NCI-H446 treated with DMSO at 0.1 percent for 48 hours (cell line): ENCODE data around the gene EFHB.
A peak's percentile ranks its signal among the peaks of the same experiment; 100 is the strongest.
"Not testable (repeated sequence)": the region's sequence is repeated elsewhere in the genome, so short reads cannot be mapped to it uniquely, and the experiment has no call there.

Experiments used
- DNase-seq: peaks from one replicate; lab custom pipeline; 2025; lab: John Stamatoyannopoulos, UW

Gene EFHB, protein sequence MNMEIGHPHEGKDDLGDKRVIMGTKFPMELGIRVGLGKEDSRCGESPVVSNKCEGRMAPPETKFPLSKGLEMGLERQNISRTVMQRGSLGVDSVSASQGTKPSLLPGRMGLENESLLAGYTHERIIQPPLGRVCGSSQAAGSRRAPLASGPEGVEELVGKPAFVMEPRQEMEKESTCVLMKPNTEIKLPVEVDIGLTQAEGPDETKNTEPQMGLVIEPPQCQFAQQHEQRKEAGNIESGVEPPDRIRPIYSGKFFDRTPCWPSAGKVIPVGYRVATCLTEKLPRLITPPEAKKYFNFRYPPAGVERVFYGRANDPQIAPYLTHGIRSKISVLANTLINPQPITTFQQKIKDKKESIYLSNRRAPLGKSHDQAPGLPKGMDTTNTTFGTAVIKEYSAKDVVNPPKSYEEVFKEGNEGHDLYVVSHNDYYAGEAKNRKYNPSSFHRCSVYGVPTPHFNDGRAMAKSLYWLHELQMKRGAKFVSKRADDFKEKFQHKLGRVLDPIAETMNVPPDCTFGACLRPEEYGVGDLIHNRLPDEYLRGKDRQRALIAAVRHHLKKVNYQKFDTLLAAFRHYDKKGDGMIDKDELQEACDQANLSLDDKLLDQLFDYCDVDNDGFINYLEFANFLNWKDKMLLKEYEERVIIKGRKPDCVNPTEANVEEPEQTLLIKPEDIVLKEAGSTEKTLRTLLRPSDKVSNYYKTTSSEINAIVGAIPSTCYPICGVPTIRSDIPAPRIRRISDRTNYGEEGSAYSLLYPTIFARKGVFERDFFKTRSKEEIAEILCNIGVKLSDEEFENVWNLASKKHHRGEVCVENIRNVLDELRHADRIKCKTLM

DNA sequence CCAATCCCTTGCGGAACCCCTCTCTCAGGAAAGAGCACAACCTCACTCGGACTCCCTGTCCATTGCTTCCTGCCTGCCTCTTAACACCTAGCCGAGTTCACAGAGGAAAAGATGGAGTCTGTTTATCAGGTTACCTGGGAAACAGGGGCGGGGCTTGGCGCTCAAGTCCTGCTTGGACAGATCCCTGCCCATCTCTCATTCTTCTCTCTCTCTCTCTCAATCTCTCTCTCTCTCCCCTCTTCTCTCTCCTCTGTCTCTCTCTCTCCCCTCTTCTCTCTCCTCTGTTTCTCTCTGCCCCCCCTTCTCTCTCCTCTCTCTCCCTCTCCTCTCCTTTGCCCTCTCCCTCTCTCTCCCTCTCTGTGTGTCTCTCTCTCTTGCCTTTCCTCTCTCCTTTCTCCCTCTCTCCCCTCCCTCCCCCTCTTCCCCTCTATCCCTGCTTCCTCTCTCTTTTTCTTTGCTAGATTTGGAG, at the start of gene EFHB:
TSS of gene EFHB (minus strand) at position 120 of the 469 bp plus-strand sequence. CDS start 199 bp downstream, outside the sequence.
- DNase-seq, result no peak

- DNase-seq, result no peak
These were observed 38.0 kb upstream of the EFHB start for GRCh38 chr3:19972054-19972453.

DNA sequence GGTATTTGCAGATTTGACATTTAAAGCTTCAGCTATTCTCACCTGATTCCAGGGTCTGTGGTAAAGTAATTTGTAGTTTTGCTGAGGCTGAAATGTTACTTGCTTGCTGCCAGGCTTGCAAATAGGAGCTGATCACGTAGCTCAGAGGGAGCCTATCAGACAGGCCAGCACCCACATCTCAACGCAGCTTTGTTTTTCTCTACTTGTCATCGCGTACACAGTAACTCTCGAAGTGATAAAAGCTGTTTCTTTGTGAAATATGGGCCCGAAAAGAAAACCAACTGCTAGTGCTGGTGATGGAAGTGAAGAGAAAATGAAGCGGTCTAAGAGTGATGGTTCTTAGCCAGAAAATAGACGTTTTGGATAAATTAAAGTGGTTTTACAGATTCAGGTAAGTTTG, 36.3 kb upstream of the EFHB start:
- DNase-seq, result no peak

GRCh38 chr3:19967812-19968211, 33.8 kb upstream of the EFHB start:
- DNase-seq, result no peak

DNA sequence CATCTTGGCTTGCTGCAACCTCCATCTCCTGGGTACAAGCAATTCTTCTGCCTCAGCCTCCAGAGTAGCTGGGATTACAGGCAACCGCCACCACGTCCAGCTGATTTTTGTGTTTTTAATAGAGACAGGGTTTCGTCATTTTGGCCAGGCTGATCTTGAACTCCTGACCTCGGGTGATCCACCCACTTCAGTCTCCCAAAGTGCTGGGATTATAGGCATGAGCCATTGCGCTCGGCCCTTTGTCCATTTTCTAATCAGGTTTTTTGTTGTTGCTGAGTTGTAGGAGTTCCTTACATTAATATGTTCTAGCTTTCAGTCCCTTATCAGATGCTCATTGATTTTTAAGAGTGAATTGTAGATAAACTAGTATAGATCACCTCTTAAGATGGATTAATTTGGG, 33.2 kb upstream of the EFHB start:
- DNase-seq, result no peak

GRCh38 chr3:19961960-19962359, 27.9 kb upstream of the EFHB start:
- no peak for DNase-seq

- DNase-seq, result no peak
These were observed 26.7 kb upstream of the EFHB start for GRCh38 chr3:19960696-19961095.

GRCh38 chr3:19959505-19959904, 25.5 kb upstream of the EFHB start:
- no peak for DNase-seq

- DNase-seq, result not testable (repeated sequence)
These were observed 23.3 kb upstream of the EFHB start for GRCh38 chr3:19957354-19957753.

DNA sequence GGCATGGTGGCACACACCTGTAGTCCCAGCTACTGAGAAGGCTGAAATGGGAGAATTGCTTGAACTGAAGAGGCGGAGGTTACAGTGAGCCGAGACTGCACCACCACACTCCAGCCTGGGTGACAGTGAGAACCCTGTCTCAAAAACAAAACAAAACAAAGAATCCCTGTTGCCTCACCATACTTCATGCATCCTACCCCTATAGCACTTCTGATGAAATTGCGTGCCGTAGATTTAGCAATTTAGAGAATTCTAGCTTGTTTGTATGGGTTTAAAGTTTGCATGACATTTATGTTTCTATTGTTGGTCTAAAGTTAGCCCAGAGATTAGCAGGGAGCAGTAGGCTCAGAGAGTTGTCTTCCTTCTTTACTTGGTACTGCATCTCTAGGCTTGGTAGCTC, 20.7 kb upstream of the EFHB start:
- DNase-seq, result no peak

GRCh38 chr3:19950316-19950715, 16.3 kb upstream of the EFHB start:
- no peak for DNase-seq

DNA sequence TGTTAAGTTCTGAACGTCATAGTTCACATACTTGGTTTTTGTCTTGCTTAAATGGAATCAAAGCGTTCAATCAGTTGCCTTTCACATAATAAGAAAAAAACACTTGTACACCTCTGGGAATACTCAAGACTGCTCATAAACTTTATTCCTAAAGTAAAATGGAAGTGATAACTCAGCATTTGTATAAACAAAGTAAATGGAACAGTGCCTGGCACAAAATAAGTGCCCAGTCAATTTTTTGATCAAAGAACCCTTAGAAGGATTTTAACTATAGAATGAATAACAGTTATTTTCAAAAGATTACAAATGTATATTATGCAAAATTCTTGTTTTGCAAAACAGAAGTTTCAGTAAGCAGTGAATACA, 14.2 kb upstream of the EFHB start:
- DNase-seq, result no peak

- DNase-seq, result no peak
These were observed 13.7 kb upstream of the EFHB start for GRCh38 chr3:19947549-19948225.

DNA sequence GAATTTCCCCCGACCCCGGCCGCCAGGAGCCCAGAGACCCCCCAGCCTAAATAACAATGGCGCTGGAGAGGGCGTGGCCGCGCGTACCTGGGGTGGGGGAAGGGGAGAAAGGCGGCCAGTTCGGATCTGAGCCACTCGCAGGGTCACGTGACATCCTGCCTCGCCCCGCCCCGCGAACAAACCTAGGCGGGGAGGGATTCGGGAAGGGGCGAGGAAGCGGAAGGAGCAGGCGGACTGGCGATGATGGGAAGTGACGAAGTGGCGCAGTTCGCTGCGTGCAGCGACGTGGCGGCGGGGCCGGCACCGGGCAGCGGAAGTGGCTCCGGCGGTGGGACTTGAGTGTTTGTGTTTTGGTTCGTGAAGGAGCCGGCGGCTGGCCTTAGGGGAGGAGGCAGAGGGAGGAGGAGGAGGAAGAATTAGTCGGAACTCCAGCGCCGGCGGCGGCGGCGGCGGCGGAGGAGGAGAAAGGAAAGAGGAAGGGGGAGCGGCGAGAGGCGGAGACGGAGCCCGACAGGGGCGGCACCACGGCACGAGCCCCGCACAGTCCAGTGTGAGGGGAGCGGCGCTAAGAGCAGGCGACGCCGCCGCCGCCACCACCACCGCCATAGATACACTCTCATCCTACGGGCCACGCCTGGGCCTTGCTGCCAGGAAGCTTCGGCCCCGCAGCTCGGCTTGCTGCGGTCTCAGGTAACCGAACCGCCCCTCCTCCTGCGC, 13.0 kb upstream of the EFHB start, which contains the start of gene RAB5A:
TSS of gene RAB5A (plus strand) at position 266 of the 717 bp plus-strand sequence. CDS start 3,802 bp downstream, outside the sequence.
- DNase-seq, result peak; percentile 87

GRCh38 chr3:19945969-19946831, 12.2 kb upstream of the EFHB start:
- DNase-seq, result peak; percentile 36

- DNase-seq, result no peak
These were observed 11.5 kb upstream of the EFHB start for GRCh38 chr3:19945534-19945933.

DNA sequence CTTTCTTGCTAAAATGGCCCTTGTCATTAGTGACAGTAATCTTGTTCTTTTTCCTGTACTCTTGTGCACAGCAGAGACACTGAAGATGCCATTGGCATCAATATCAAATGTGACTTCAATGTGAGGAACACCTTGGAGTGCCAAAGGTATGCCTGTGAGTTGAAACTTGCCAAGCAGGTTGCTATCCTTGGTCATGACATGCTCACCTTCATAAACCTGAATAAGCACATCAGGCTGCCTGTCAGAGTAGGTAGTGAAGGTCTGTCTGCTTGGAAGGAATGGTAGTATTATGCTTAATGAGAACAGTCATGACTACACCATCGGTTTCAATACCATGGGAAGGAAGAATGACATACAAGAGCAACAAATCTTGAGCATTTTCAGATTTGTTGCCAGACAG, 6.6 kb upstream of the EFHB start:
- DNase-seq, result no peak

DNA sequence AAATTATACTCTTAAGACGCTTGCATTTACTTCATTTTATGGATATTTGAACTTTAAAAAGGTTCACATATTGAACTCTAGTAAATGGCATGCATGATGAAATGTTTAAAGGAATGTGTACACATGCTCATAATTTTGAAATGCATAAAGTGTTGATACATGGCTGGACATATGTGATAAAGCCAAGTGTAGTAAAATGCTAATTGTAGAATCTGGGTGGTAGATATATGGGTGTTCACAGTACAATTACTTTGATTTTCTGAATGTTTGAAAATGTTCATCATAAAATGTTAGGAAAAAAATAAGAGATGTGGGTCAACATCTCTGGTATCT, 4.2 kb upstream of the EFHB start:
- DNase-seq, result no peak

DNA sequence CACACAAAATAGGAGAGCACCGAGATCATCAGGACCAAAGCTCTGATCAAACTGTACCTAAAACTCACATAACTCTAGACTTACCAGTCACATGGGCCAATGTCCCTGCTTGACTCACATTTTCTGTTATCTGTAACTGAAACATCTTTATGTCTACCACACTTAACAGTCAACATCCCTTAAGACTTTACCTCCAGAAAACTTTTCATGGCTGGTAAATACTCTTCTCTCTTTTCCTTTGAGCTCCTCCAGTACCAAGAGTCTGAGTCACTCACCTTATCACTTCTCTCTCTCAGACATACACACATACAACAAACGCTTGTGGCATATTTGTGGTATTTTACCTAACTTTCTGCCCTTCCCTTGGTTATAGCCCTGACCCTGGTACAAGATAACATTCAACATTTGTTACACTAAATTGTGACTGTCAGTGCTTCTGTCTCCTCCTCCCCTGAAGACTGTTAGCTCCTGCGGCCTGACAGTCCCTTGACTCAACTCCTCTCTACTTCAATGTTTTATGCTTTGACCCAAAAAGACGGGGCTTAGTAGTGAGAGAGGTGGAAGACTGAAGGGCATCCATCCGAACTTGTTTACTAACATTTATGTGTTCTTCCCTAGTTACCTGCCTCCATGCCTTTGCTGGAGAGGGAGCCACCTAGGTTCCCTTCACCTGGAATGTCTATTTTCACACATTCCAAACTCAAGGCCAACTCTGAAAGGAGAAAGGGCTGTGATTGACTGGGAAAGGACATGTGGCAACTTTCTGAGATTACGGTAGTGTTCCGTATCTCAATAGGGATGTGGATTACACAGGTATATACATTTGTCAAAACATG, 3.7 kb upstream of the EFHB start:
- no peak for DNase-seq

DNA sequence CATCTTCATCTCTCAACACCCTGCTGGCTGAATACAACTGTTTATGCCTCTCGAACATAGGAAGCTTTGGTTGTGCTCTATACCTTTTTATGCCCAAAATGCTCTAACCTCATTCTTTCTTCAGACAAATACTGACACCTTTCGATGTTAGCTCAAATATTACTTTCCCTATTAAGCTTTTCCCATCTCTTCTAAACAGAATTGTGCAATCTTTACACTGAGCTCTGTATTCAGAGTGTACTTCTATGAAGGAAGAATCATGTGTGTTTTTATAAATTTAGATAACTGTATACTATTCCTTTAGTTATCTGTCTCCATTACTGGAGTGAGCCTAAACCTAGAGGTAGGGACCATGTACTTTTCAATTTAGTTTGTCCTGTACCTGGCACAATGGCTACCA, 1.6 kb downstream of the EFHB start:
- DNase-seq, result no peak
